GM21619 (cell line): ENCODE results near the gene MTHFR.

Source experiments
- ATAC-seq: cut with Tn5 transposase; IDR thresholded peaks from one replicate; pipeline ENCODE4 v1.9.1; 2021; ENCODE audit not compliant: unreplicated experiment

Gene MTHFR

GRCh38 chr1:11783556-11783955, 22.2 kb downstream of the MTHFR start:
- ATAC-seq = no peak

- no peak for ATAC-seq
These were observed 23.5 kb downstream of the MTHFR start for GRCh38 chr1:11782127-11782708.

DNA sequence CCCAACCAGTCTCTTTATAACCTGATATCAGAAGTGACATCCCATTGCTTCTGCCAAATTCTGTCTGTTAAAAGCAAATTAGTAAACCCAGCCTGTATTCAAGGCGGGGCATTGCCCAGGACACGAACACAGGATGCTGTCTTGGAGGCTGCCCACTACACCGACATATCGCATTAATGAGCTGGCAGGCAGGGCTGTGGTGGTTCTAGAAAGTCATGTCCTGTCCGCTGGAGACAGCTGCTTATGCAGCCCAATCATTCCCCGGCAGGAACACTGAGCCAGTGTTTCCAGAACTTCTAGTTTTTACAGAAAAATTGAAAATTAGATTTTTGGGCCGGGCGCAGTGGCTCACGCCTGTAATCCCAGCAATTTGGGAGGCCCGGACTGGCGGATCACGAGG, 24.5 kb downstream of the MTHFR start:
- no peak for ATAC-seq

GRCh38 chr1:11780380-11781147, 25.2 kb downstream of the MTHFR start:
- no peak for ATAC-seq

DNA sequence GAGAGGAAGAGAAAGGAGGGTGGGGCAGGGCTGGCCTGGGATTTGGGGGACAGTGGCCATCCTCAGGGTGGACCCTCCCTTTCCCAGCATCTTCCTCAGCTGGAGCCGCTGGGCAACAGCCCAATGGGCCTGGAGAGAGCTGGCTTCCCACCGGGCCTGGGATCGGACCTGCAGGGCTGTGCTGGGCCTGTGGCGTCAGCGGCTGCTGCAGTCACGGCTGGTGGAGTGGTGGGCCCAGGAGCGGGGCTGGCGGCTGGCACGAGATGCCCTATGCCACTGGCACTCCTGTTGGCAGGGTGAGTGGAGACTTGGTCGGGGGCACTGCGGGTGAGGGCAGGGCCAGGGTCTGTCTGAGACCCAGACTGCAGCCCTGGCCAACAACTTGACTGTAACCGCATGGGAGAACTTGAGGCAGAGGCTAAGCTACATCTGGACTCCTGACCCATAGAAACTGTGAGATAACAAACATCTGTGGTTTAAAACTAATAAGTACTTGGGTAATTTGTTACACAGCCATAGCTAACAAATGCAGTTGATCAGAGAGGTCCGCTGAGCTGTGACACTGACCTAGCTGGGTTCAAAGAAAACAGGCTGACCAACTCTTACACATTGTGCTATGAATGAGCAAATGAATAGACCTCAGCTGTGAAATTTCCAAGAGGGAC, 25.9 kb downstream of the MTHFR start:
- no peak for ATAC-seq

DNA sequence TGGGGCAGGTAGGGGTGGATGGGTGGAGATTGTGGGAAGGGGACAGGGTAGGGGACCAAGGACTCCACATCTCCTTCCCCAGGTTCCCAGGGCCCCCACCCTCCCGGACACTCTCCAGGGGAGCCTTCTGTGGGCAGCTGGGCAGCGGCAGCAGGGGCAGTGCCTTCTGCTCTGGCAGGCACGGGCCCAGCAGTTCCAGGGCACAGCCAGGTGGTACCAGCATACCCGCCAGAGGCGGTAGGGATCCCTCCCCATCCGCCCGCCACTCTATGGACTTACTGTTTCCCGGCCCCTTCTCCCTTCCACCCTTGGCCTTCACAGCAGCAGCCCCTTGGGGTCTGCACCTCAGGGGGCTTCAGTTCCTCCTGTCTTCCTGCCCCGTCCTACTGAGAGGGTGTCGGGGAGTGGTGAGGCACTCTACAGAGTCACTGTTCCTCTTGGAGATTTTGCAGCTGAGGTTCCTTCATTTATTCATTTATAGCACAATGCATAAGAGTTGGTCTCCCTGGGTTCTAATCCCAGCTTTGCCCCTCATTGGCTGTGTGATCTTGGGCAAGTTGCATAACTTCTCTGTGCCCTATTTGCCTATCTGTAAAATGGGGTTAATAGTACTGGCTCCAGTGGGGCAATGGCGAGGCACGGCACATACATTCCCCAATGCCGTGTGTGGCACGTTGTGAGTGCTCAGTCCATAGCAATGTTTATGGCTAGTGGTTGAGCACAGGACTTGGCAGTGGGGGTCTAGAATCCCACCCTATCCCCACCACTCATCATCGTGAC, 26.7 kb downstream of the MTHFR start:
- ATAC-seq = no peak

DNA sequence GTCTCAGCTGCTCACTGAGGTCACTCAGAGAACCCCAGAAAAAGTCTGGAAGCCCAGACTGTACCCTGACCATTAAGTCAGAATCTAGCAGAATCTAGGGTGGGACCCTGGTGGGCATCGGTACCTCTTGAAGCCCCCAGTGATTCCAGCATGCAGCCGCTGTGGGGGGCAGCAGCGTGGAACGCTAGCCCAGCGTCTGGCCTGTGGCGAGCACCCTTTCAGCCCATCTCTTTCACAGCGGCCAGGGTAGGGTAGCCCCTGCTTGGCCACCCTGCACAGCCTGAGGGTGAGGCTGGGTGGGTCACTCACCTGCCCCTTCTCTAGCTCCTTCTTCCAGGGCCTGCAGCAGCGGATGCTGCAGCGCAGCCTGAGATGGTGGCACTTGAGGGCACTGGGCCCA, 27.4 kb downstream of the MTHFR start:
- no peak for ATAC-seq

- no peak for ATAC-seq
These were observed 28.0 kb downstream of the MTHFR start for GRCh38 chr1:11777658-11778322.

GRCh38 chr1:11774753-11775152, 31.0 kb downstream of the MTHFR start:
- ATAC-seq = no peak

- ATAC-seq = no peak
These were observed 33.3 kb downstream of the MTHFR start for GRCh38 chr1:11772458-11772857.

GRCh38 chr1:11771481-11772043, 34.2 kb downstream of the MTHFR start:
- no peak for ATAC-seq

- no peak for ATAC-seq
These were observed 35.8 kb downstream of the MTHFR start for GRCh38 chr1:11770011-11770410.

DNA sequence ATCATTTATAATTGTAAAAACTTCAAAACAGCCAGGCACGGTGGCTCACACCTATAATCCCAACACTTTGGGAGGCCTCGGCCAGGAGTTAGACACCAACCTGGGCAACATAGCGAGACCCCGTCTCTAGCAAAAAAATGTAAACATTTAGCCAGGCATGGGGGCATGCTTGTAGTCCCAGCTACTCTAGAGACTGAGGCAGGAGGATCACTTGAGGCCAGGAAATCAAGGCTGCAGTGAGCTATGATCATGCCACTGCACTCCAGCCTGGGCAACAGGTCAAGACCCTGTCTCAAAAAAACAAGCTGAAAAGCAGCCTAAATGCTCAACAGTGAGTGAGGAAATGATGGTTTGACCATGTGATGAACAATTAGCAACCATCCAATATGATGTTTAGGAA, 36.5 kb downstream of the MTHFR start:
- ATAC-seq = no peak

GRCh38 chr1:11768821-11769220, 36.9 kb downstream of the MTHFR start:
- ATAC-seq = no peak

GRCh38 chr1:11767922-11768704, 37.7 kb downstream of the MTHFR start:
- no peak for ATAC-seq

DNA sequence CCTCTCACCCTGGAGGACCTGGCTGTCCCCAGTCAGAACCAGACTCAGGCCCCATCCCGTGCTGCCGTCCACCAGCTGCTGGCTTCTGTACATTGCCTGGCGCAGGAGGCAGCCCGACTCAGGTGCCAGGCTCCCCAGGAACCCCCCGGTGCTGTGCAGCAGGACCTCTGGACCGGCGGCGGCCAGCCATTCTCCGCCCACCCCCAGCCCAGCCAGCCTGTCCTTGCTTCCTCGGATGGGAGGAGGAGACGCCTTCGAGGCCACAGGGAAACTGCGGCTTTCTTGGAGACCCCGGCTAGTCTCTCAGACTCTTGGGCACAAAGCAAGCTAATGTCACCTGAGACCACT, 39.4 kb downstream of the MTHFR start:
- no peak for ATAC-seq

DNA sequence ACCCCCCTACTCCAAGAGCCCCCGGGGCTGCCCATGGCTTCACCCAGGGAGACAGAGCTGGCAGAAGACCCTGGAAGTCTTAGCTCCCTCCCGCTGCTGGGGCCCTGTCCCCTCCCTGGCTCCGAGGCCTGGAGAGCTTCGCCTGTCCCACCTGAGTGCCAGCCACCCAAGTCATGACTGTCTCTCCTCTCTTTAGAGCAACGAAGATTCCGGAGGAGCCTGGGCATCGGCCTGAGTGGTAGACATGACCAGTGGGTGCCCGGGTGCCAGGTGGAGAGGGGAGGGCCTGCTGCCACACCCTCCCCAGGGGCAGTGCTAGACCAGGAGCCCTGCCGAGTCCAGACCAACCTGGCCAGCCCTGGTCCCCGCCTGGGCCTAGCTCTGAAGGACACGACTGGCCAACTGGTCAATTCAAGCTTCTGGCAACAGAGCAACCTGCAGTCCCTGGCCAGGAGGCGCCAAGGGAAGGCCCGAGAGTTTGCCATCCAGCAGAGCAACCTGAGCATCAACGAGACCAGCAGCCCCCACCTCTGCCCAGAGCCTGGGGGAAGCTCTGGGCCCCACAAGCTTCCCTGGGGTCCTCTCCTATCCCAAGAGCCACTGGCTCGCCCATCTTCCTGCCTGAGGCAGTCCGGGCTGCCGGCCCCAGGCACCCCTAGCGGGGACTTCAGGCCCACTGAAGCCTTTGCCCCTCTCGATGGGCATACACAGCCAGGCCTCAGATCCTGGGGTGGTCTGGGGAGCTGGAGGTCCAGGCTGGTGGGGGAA, 39.9 kb downstream of the MTHFR start:
- no peak for ATAC-seq

- ATAC-seq = no peak
These were observed 41.2 kb downstream of the MTHFR start for GRCh38 chr1:11764519-11764918.

- ATAC-seq = no peak
These were observed 41.6 kb downstream of the MTHFR start for GRCh38 chr1:11764115-11764514.
